Immature natural killer cell (primary cell): ENCODE results near the gene SUGCT. TPM values are rescaled to one million over a fixed set of nuclear protein-coding genes. Genes with fewer than 3 reads are reported as not detected.

ENCODE experiments used
- DNase-seq, 3 donors: peaks; one replicate each; pipeline ENCODE4 v3.0.0; 2022; ENCODE audit warnings: mixed read lengths in 1 of 3
- H3K27ac Mint-ChIP-seq, 6 donors: one replicate each; pipeline ENCODE4 v1.8.0; 2020; ENCODE audit warnings: mixed read lengths in 6 of 6, mild to moderate bottlenecking in 5 of 6, inconsistent platforms in 4 of 6, moderate library complexity in 3 of 6
- H3K27me3 Mint-ChIP-seq, 3 donors: one replicate each; pipeline ENCODE4 v1.8.0; 2020 to 2021; ENCODE audit warnings: low read depth in 3 of 3, mild to moderate bottlenecking in 3 of 3, mixed read lengths in 3 of 3, moderate library complexity in 3 of 3, inconsistent platforms in 1 of 3
- H3K36me3 Mint-ChIP-seq, 3 donors: one replicate each; pipeline ENCODE4 v1.8.0; 2020; ENCODE audit warnings: mixed read lengths in 3 of 3, inconsistent platforms in 2 of 3, mild to moderate bottlenecking in 2 of 3
- H3K4me1 Mint-ChIP-seq, 2 donors: one replicate each; pipeline ENCODE4 v1.8.0; 2020; ENCODE audit warnings: inconsistent platforms in 2 of 2, mild to moderate bottlenecking in 2 of 2, mixed read lengths in 2 of 2, moderate library complexity in 1 of 2
- H3K4me3 Mint-ChIP-seq, 5 donors: one replicate each; pipeline ENCODE4 v1.8.0; 2020; ENCODE audit warnings: mild to moderate bottlenecking in 5 of 5, mixed read lengths in 5 of 5, inconsistent platforms in 3 of 5, moderate library complexity in 3 of 5
- H3K9me3 Mint-ChIP-seq, 6 donors: one replicate each; pipeline ENCODE4 v1.8.0; 2020; ENCODE audit warnings: mild to moderate bottlenecking in 6 of 6, mixed read lengths in 6 of 6, inconsistent platforms in 4 of 6, moderate library complexity in 3 of 6
- polyA plus RNA-seq, 3 donors: library from polyadenylated mRNA; unstranded; fragments of 300-500 nt; fragmentation: Illumina TruSeq; gene quantifications; one replicate each; pipeline ENCODE4 v1.2.3, GENCODE V29; 2021

Gene SUGCT
- polyA plus RNA-seq, 3 donors from 2014 or later = 0.28 TPM; not detected in 2

DNA sequence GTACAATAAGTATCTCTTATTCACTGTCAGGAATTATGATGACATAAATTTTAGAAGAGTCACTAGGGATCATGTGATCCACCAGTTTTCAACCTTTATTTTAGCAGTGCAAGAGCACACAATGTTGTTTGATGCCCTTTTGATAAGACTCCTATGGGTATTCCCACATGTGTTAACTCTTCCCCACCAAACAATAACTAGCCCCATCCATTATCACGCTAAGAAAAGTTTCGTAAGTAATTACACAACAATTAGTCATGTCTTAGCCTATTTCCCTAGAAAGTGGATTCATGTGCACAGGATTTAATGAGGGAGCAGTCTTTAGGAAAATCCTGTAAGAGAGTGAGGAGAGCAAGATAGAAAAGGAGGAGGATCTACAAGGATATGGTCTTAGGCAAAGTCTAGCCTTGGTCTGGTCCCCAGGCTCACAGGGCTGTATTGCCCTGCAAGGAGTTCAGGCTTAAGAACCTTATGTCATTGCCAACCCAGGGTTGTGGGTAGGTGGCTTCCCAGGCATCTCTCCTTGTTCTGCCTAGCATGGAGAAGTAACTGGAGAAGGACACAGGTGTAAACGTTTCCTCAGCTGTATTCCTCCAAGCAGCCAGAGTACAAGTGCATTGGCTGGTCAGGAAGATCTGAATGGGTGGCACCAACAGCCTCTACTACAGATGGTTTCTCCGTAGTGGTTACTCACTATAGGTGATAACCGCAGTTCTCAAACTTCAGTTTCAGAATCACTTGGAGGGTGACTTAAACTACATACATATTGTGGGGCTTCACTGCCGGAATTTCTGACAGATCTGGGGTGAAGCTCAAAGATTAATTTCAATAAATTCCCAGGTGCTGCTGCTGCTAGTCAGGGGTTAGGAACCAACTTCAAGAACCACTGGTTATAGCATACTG is 574.5 kb downstream of the SUGCT start:
- peaks cover 2% of the 10 kb centered on the region in 3 donors for H3K27me3 Mint-ChIP-seq
- no peaks in the 10 kb centered on the region for H3K4me1 Mint-ChIP-seq
- no peak for DNase-seq
- peak overlapping the region in 1 of 5 donors; percentile 1 for H3K4me3 Mint-ChIP-seq
- H3K9me3 Mint-ChIP-seq = peaks cover 0 to 12% (median 4%) of the 10 kb centered on the region in 6 donors
- H3K27ac Mint-ChIP-seq = no peak overlapping the region
- no peaks in the 10 kb centered on the region for H3K36me3 Mint-ChIP-seq

DNA sequence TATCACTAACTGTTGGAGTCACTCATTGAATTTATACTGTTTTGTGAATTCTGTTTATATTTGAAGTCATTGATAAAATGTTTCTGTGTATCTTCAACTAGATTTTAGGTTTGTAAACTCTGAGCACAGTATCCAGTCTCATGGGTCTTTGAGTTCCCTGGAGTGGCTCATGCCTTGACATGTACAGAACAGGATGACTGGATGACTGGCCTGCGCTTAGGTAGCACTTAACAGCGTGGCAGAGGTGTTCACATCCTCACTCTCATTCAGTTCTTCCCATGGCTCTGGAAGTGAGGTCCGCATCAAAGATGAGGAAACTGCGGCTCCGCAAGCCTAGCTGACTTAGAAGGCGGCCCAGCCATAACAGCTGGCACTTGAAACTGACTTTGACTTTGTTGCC is 576.9 kb downstream of the SUGCT start:
- Mint-ChIP-seq H3K36me3 (no peaks in the 10 kb centered on the region), H3K9me3 (peaks cover 0 to 12% (median 4%) of the 10 kb centered on the region in 6 donors), H3K27me3 (peaks cover 0 to 1% (median 0%) of the 10 kb centered on the region in 3 donors), H3K4me1 (no peaks in the 10 kb centered on the region), H3K27ac (no peak overlapping the region), H3K4me3 (no peak overlapping the region)
- DNase-seq = no peak

GRCh38 chr7:40714363-40715052 is 579.7 kb downstream of the SUGCT start:
- H3K4me1 Mint-ChIP-seq = no peaks in the 10 kb centered on the region
- H3K4me3 Mint-ChIP-seq = no peak overlapping the region
- no peak overlapping the region for H3K27ac Mint-ChIP-seq
- H3K9me3 Mint-ChIP-seq = peaks cover 0 to 11% (median 4%) of the 10 kb centered on the region in 6 donors
- DNase-seq = no peak
- H3K27me3 Mint-ChIP-seq = peaks cover 0 to 1% (median 0%) of the 10 kb centered on the region in 3 donors
- H3K36me3 Mint-ChIP-seq = no peaks in the 10 kb centered on the region

DNA sequence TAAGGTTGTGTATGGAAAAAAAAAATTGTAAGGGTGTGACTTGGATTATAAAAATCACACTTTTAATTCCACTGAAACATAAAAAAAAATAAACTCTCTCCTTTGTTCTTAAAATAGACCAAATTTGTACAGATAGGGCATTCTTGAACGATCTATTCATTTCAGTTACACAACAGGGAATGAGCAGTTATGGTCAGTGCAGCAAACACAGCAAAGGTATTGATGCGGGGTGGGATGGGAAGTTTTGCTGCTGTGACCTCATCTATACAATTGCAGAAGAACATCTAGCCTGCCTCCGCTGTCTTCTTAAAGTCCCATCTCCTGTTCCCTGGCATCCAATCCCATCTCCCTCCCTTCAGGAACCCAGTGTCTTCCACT is 580.2 kb downstream of the SUGCT start:
- Mint-ChIP-seq H3K27ac (no peak overlapping the region), H3K36me3 (no peaks in the 10 kb centered on the region), H3K4me1 (no peaks in the 10 kb centered on the region), H3K9me3 (peaks cover 0 to 13% (median 4%) of the 10 kb centered on the region in 6 donors), H3K4me3 (no peak overlapping the region), H3K27me3 (peaks cover 0 to 1% (median 0%) of the 10 kb centered on the region in 3 donors)
- no peak for DNase-seq

DNA sequence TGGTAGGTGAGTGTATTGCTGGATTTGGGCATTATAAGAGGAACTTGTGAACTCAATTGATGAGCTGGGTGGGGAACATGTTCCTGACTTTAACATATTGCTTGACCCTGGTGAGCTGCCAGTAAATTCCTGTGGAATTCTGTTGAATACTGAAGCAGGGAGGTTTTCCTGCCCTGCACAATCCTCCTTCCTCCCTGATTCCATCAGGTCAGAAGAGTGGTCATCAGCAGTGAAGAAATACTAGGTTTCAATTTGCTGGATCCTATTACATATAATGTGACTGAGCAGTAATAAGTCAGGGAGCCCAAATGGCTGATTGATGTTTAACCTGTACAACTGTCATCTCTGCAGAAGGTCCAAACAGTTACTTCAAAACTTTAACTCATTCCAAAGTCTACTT is 581.2 kb downstream of the SUGCT start:
- Mint-ChIP-seq H3K27ac (no peak overlapping the region), H3K9me3 (peaks cover 0 to 8% (median under 1%) of the 10 kb centered on the region in 6 donors), H3K4me3 (no peak overlapping the region), H3K36me3 (no peaks in the 10 kb centered on the region), H3K4me1 (no peaks in the 10 kb centered on the region), H3K27me3 (peaks cover 0 to 1% (median 0%) of the 10 kb centered on the region in 3 donors)
- DNase-seq = no peak

DNA sequence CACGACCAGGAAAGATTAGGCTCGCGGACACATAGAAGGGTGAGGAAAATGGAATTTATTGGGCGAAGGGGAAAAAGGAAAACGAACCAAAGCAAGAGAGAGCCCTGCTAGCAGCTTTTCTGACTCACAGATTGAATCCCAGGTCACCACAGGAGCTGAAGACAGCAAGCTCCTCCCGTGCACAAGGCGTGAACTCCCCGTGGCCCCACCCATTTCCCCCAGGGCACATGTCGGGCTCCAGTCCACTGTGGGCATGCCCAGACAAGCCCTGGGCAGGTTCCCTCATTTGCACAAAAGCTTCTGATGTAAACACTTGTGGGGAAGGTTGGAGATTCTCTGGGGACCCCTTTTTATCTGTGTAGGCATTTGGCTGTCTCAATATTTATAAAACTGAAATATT is 582.4 kb downstream of the SUGCT start:
- peaks cover 0 to 1% (median 0%) of the 10 kb centered on the region in 3 donors for H3K27me3 Mint-ChIP-seq
- no peak for DNase-seq

GRCh38 chr7:40720416-40720815 is 585.6 kb downstream of the SUGCT start:
- Mint-ChIP-seq H3K27ac (no peak overlapping the region), H3K27me3 (peaks cover 0 to 2% (median 0%) of the 10 kb centered on the region in 3 donors), H3K9me3 (peaks cover 0 to 9% (median 3%) of the 10 kb centered on the region in 6 donors), H3K4me3 (no peak overlapping the region), H3K36me3 (no peaks in the 10 kb centered on the region), H3K4me1 (no peaks in the 10 kb centered on the region)
- no peak for DNase-seq

More for the DNA sequence above, 582.4 kb downstream of the SUGCT start:
- Mint-ChIP-seq H3K4me3 (no peak overlapping the region), H3K36me3 (no peaks in the 10 kb centered on the region), H3K9me3 (peaks cover 0 to 10% (median under 1%) of the 10 kb centered on the region in 6 donors), H3K4me1 (no peaks in the 10 kb centered on the region), H3K27ac (no peak overlapping the region)

DNA sequence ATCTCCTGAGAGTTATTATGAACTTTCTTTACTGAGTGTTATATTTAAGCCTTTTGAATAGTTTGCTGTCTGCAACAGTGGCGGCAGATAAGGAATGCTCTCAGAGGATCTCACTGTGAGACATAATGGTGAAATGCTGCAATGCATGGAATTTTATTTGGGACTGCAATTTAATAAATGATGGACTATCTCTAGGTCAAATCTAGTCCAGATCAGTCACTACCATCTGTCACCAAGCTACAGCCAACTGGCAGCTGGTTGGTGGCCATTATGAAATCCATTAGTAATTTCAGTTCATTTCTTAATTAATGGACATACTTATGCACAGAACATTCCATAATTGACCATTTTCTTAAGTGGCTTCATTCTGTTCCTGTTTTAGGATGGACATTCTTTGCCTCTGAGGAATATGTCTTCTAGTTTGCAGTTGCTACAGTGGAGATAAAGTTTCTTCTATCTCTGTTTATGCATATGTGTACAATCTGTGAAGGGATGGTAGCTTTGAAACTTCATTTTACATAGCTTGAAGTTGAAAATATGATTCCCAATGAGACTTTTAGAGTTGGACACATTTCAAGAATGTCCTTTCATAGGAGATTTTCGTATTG is 586.6 kb downstream of the SUGCT start:
- no peak for DNase-seq
- Mint-ChIP-seq H3K4me1 (no peaks in the 10 kb centered on the region), H3K36me3 (no peaks in the 10 kb centered on the region), H3K27me3 (peaks cover 0 to 2% (median under 1%) of the 10 kb centered on the region in 3 donors), H3K9me3 (peaks cover 0 to 12% (median 3%) of the 10 kb centered on the region in 6 donors), H3K4me3 (no peak overlapping the region), H3K27ac (no peak overlapping the region)

GRCh38 chr7:40722242-40722641 is 587.4 kb downstream of the SUGCT start:
- Mint-ChIP-seq H3K27me3 (peaks cover 0 to 4% (median 2%) of the 10 kb centered on the region in 3 donors), H3K4me3 (no peak overlapping the region), H3K9me3 (peaks cover 0 to 13% (median 2%) of the 10 kb centered on the region in 6 donors), H3K27ac (no peak overlapping the region), H3K36me3 (no peaks in the 10 kb centered on the region), H3K4me1 (no peaks in the 10 kb centered on the region)
- no peak for DNase-seq

DNA sequence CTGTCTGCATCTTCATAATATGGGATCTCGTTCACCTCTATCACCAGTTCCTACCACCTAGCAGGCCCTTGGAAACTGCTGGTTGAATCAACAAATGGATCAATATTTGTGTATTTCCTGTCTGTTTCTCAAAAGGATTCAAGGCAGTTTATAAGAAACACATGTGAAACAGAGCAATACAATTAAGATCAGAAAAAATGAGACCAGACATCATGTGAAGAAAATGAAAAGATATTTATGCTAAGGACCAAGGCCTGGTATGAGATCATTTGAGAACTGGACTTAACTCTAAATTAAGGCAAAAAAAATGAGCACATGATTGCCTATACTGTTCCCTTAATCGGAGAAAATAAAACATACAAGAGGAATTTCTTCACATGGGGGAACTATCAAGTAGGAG is 589.0 kb downstream of the SUGCT start:
- peaks cover 0 to 4% (median 2%) of the 10 kb centered on the region in 3 donors for H3K27me3 Mint-ChIP-seq
- H3K36me3 Mint-ChIP-seq = no peaks in the 10 kb centered on the region
- peaks cover 0 to 13% (median 2%) of the 10 kb centered on the region in 6 donors for H3K9me3 Mint-ChIP-seq
- H3K4me3 Mint-ChIP-seq = no peak overlapping the region
- no peak for DNase-seq
- no peak overlapping the region for H3K27ac Mint-ChIP-seq
- H3K4me1 Mint-ChIP-seq = no peaks in the 10 kb centered on the region

DNA sequence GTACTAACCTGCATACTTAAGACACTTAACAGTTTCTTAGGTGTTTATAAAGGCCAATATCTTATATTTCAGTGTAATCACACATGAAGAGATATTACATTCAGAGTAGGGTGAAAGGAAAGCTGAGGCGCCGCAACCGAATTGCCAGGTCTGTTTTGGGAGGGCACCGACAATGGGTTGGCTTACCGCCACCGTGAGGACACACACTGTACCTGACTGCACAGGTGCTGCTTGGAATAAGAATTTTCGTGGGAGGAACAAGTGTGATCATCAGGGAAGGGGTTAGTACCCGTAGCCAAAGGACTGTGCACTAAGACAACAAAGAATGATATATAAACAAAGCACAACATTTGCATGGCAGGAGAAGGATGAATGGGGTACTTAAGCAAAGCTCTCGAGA is 591.8 kb downstream of the SUGCT start:
- H3K27ac Mint-ChIP-seq = no peak overlapping the region
- H3K4me3 Mint-ChIP-seq = no peak overlapping the region
- no peak for DNase-seq
- peaks cover 0 to 18% (median 5%) of the 10 kb centered on the region in 6 donors for H3K9me3 Mint-ChIP-seq
- H3K27me3 Mint-ChIP-seq = peaks cover 0 to 4% (median 2%) of the 10 kb centered on the region in 3 donors
- H3K4me1 Mint-ChIP-seq = no peaks in the 10 kb centered on the region
- H3K36me3 Mint-ChIP-seq = peaks cover 0 to 5% (median 0%) of the 10 kb centered on the region in 3 donors

GRCh38 chr7:40733114-40733513 is 598.3 kb downstream of the SUGCT start:
- Mint-ChIP-seq H3K27me3 (peaks cover 0 to 2% (median 2%) of the 10 kb centered on the region in 3 donors), H3K4me3 (no peak overlapping the region), H3K9me3 (peaks cover 0 to 15% (median 4%) of the 10 kb centered on the region in 6 donors), H3K36me3 (peaks cover 0 to 5% (median 0%) of the 10 kb centered on the region in 3 donors), H3K27ac (no peak overlapping the region), H3K4me1 (peaks cover 8 to 25% of the 10 kb centered on the region in 2 donors)
- DNase-seq = no peak

- Mint-ChIP-seq H3K27me3 (peaks cover 0 to 2% (median 2%) of the 10 kb centered on the region in 3 donors), H3K4me1 (peaks cover 8 to 25% of the 10 kb centered on the region in 2 donors), H3K27ac (no peak overlapping the region), H3K9me3 (peaks cover 0 to 15% (median 4%) of the 10 kb centered on the region in 6 donors), H3K36me3 (peaks cover 0 to 5% (median 0%) of the 10 kb centered on the region in 3 donors), H3K4me3 (no peak overlapping the region)
- no peak for DNase-seq
Observed at GRCh38 chr7:40733578-40733977, 598.8 kb downstream of the SUGCT start.
